OCI-LY1 (cell line): ENCODE data around the gene TMPO.

ENCODE experiments used
- CTCF ChIP-seq: fragments of 200-600 bp; sonication (generic), shearing (Covaris generic); IDR thresholded peaks from 2 replicates; pipeline ENCODE4 v1.5.1; 2017; ENCODE audit warnings: mild to moderate bottlenecking, antibody characterized with exemption, low read length, moderate library complexity, mixed read lengths
- EZH2 ChIP-seq: fragments of 200-600 bp; sonication (generic), shearing (Covaris generic); IDR thresholded peaks from 2 replicates; pipeline ENCODE4 v1.8.0; 2017; ENCODE audit warnings: borderline replicate concordance, mixed run types, mild to moderate bottlenecking, antibody characterized with exemption, low read length, moderate library complexity, mixed read lengths

- TF ChIP-seq CTCF (no peak), EZH2 (no peak)
Measured at GRCh38 chr12:98543701-98544100, 28.3 kb downstream of the TMPO start.
